Neural cell (in vitro differentiated cells): ENCODE data around the gene TNFSF15. TPM values are rescaled to one million over a fixed set of nuclear protein-coding genes. Genes with fewer than 3 reads are reported as not detected.

ENCODE experiments used
- H2AFZ ChIP-seq: fragments of 200-600, 300-800 bp; sonication (generic), shearing (Covaris generic); 2 replicates; pipeline ENCODE4 v1.6.0; 2014; ENCODE audit warnings: low read depth, mild to moderate bottlenecking, antibody characterized with exemption, low read length, moderate library complexity
- H3F3A ChIP-seq: fragments of 200-600 bp; shearing (Covaris generic); 2 replicates; pipeline ENCODE4 v1.6.1; 2016; ENCODE audit warnings: mild to moderate bottlenecking, moderate library complexity, mixed read lengths, antibody characterized with exemption, low read length; ENCODE audit not compliant: insufficient read depth, poor library complexity, severe bottlenecking
- H3K27ac ChIP-seq: fragments of 200-600, 300-800 bp; sonication (generic), shearing (Covaris generic); 2 replicates; pipeline ENCODE4 v1.5.1; 2014; ENCODE audit warnings: mild to moderate bottlenecking, low read length, moderate library complexity
- H3K27me3 ChIP-seq: fragments of 300-800, 200-600 bp; sonication (generic), shearing (Covaris generic); 2 replicates; pipeline ENCODE4 v1.6.0; 2014; ENCODE audit warnings: mild to moderate bottlenecking, low read depth, low read length, moderate library complexity; ENCODE audit not compliant: insufficient read depth
- H3K36me3 ChIP-seq: fragments of 300-800, 200-600 bp; sonication (generic), shearing (Covaris generic); 2 replicates; pipeline ENCODE4 v1.5.1; 2014; ENCODE audit warnings: mild to moderate bottlenecking, antibody characterized with exemption, low read length, moderate library complexity; ENCODE audit not compliant: insufficient read depth
- H3K4me2 ChIP-seq: fragments of 300-800, 200-600 bp; sonication (generic), shearing (Covaris generic); 2 replicates; pipeline ENCODE4 v1.6.0; 2014; ENCODE audit warnings: mild to moderate bottlenecking, low read length
- H3K4me3 ChIP-seq: fragments of 300-800, 200-600 bp; sonication (generic), shearing (Covaris generic); 2 replicates; pipeline ENCODE4 v1.5.1; 2014; ENCODE audit warnings: mild to moderate bottlenecking, low read length, moderate library complexity
- H3K79me2 ChIP-seq: fragments of 200-600 bp; shearing (Covaris generic); replicated peaks from 2 replicates; pipeline ENCODE4 v1.6.0; 2014; ENCODE audit warnings: mild to moderate bottlenecking, low read length, moderate library complexity; ENCODE audit not compliant: insufficient read depth
- H3K9ac ChIP-seq: fragments of 300-800, 200-600 bp; sonication (generic), shearing (Covaris generic); 2 replicates; pipeline ENCODE4 v1.6.1; 2016; ENCODE audit warnings: mild to moderate bottlenecking, low read length, mixed read lengths
- H3K9me2 ChIP-seq: fragments of 200-600 bp; shearing (Covaris generic); 2 replicates; pipeline ENCODE4 v1.6.1; 2016; ENCODE audit warnings: mild to moderate bottlenecking, low read length, mixed read lengths; ENCODE audit not compliant: insufficient read depth
- H3K9me3 ChIP-seq: fragments of 200-600, 300-800 bp; sonication (generic), shearing (Covaris generic); 2 replicates; pipeline ENCODE4 v1.6.1; 2016; ENCODE audit warnings: mild to moderate bottlenecking, mixed run types, low read length, moderate library complexity, mixed read lengths
- H4K20me1 ChIP-seq: fragments of 200-600 bp; shearing (Covaris generic); 2 replicates; pipeline ENCODE4 v1.6.1; 2016; ENCODE audit warnings: mild to moderate bottlenecking, mixed run types; ENCODE audit not compliant: insufficient read depth
- CTCF ChIP-seq: fragments of 450-650 bp; IDR thresholded peaks from 2 replicates; pipeline ENCODE4 v1.5.1; 2014; ENCODE audit warnings: antibody characterized with exemption, mild to moderate bottlenecking, moderate library complexity; ENCODE audit not compliant: poor library complexity, severe bottlenecking
- EP300 ChIP-seq: fragments of 450-650 bp; conservative IDR thresholded peaks from 2 replicates; pipeline ENCODE4 v1.6.1; 2014; ENCODE audit warnings: antibody characterized with exemption, mild to moderate bottlenecking, moderate library complexity; ENCODE audit not compliant: poor library complexity, severe bottlenecking
- EZH2 ChIP-seq: fragments of 200-600, 300-800 bp; shearing (Covaris generic), sonication (generic); IDR thresholded peaks from 2 replicates; pipeline ENCODE4 v1.6.1; 2014; ENCODE audit warnings: antibody characterized with exemption, low read length, borderline replicate concordance, mild to moderate bottlenecking; ENCODE audit not compliant: insufficient read depth, poor library complexity, severe bottlenecking
- MXI1 ChIP-seq: fragments of 450-650 bp; conservative IDR thresholded peaks from 2 replicates; pipeline ENCODE4 v1.6.1; 2014; ENCODE audit warnings: antibody characterized with exemption, mild to moderate bottlenecking; ENCODE audit not compliant: poor library complexity, severe bottlenecking
- RAD21 ChIP-seq: fragments of 450-650 bp; conservative IDR thresholded peaks from 2 replicates; pipeline ENCODE4 v1.6.1; 2014; ENCODE audit warnings: antibody characterized with exemption, mild to moderate bottlenecking, moderate library complexity
- REST ChIP-seq: IDR thresholded peaks from 2 replicates; pipeline ENCODE4 v1.6.1; 2012; ENCODE audit warnings: borderline replicate concordance
- SMC3 ChIP-seq: fragments of 450-650 bp; conservative IDR thresholded peaks from 2 replicates; pipeline ENCODE4 v1.6.1; 2014; ENCODE audit warnings: antibody characterized with exemption, mild to moderate bottlenecking, moderate library complexity; ENCODE audit not compliant: poor library complexity
- TAF1 ChIP-seq: IDR thresholded peaks from 2 replicates; pipeline ENCODE4 v1.6.1; 2012; ENCODE audit warnings: low read depth
- polyA plus RNA-seq: library from polyadenylated mRNA; depleted of rRNA; stranded (reverse); fragments of >200 nt; gene quantifications from 2 replicates; pipeline ENCODE4 v1.2.3, GENCODE V29; 2014

Gene TNFSF15
- polyA plus RNA-seq, 1 donor from 2014 or later, result not detected

GRCh38 chr9:114854736-114855355 lies 49.0 kb upstream of the TNFSF15 start:
- no peak overlapping the region for H3K9ac ChIP-seq
- no peaks in the 10 kb centered on the region for H4K20me1 ChIP-seq
- H2AFZ ChIP-seq, result no peak overlapping the region
- H3K27me3 ChIP-seq, result no peaks in the 10 kb centered on the region
- H3K4me2 ChIP-seq, result no peak overlapping the region
- H3K79me2 ChIP-seq, result no peaks in the 10 kb centered on the region
- H3K27ac ChIP-seq, result no peak overlapping the region
- no peaks in the 10 kb centered on the region for H3K9me2 ChIP-seq
- no peak overlapping the region for H3K4me3 ChIP-seq
- TF ChIP-seq EP300, result no peak
- TF ChIP-seq RAD21, result no peak
- no peak for TF ChIP-seq TAF1
- no peak for TF ChIP-seq SMC3
- TF ChIP-seq REST, result no peak
- TF ChIP-seq CTCF, result no peak
- no peaks in the 10 kb centered on the region for H3F3A ChIP-seq
- H3K9me3 ChIP-seq, result no peaks in the 10 kb centered on the region
- no peaks in the 10 kb centered on the region for H3K36me3 ChIP-seq

- no peaks in the 10 kb centered on the region for H3K9me2 ChIP-seq
- no peaks in the 10 kb centered on the region for H3K36me3 ChIP-seq
- no peaks in the 10 kb centered on the region for H3K27me3 ChIP-seq
- no peak overlapping the region for H3K4me3 ChIP-seq
- no peaks in the 10 kb centered on the region for H3F3A ChIP-seq
- no peak overlapping the region for H3K9ac ChIP-seq
- H3K9me3 ChIP-seq, result no peaks in the 10 kb centered on the region
- no peaks in the 10 kb centered on the region for H4K20me1 ChIP-seq
- no peak overlapping the region for H3K27ac ChIP-seq
- H2AFZ ChIP-seq, result no peak overlapping the region
- no peaks in the 10 kb centered on the region for H3K79me2 ChIP-seq
- H3K4me2 ChIP-seq, result no peak overlapping the region
- no peak for TF ChIP-seq MXI1
- TF ChIP-seq EP300, result no peak
- no peak for TF ChIP-seq EZH2
- TF ChIP-seq REST, result no peak
- TF ChIP-seq CTCF, result no peak
Observed at GRCh38 chr9:114853071-114853855, 47.4 kb upstream of the TNFSF15 start.
